Vagina (tissue), 2 donors: ENCODE results near the gene DCST1.

Experiments
- POLR2A ChIP-seq, 2 donors: fragments of 450-650 bp; IDR thresholded peaks; one replicate each; pipeline ENCODE4 v1.6.1; 2017; ENCODE audit warnings: antibody characterized with exemption in 2 of 2, mild to moderate bottlenecking in 2 of 2, moderate library complexity in 2 of 2
- POLR2AphosphoS5 ChIP-seq, 2 donors: sonication (generic); formaldehyde crosslinking; IDR thresholded peaks; one replicate each; pipeline ENCODE4 v1.9.0; 2017; ENCODE audit warnings: antibody characterized with exemption in 2 of 2, mild to moderate bottlenecking in 2 of 2, low read depth in 1 of 2; ENCODE audit not compliant: insufficient read depth in 1 of 2

- no peak for TF ChIP-seq POLR2AphosphoS5 (IDR thresholded peaks at IDR 0.05; ENCODE audit: insufficient read depth in 1 of 2, low read depth in 1 of 2)
- TF ChIP-seq POLR2A (IDR thresholded peaks at IDR 0.05) = no peak
Measured at GRCh38 chr1:155092641-155093040, 59.0 kb downstream of the DCST1 start.
